Hematopoietic multipotent progenitor cell treated with erythropoietin and hydrocortisone succinate and interleukin-3 and kit ligand, for 8 days (in vitro differentiated cells): ENCODE results near the gene PSTPIP1.

Experiments used
- DNase-seq: peaks from one replicate; pipeline ENCODE4 v3.0.0-alpha.2; 2015

PSTPIP1 gene

GRCh38 chr15:77020348-77021087 is 25.6 kb downstream of the PSTPIP1 start:
- no peak for DNase-seq

- no peak for DNase-seq
Observed at GRCh38 chr15:77021088-77021481, 26.2 kb downstream of the PSTPIP1 start.

- no peak for DNase-seq
Observed at GRCh38 chr15:77021803-77022381, 27.0 kb downstream of the PSTPIP1 start.

GRCh38 chr15:77022646-77023575 is 28.0 kb downstream of the PSTPIP1 start:
- DNase-seq: no peak

GRCh38 chr15:77023576-77024272 is 28.8 kb downstream of the PSTPIP1 start:
- DNase-seq: no peak

GRCh38 chr15:77024273-77025082 is 29.6 kb downstream of the PSTPIP1 start:
- peak; percentile 49 for DNase-seq

GRCh38 chr15:77025083-77025901 is 30.4 kb downstream of the PSTPIP1 start:
- no peak for DNase-seq

- DNase-seq: no peak
Observed at GRCh38 chr15:77025941-77026411, 31.1 kb downstream of the PSTPIP1 start.

GRCh38 chr15:77026501-77027110 is 31.7 kb downstream of the PSTPIP1 start:
- DNase-seq: no peak

- no peak for DNase-seq
Observed at GRCh38 chr15:77027111-77027696, 32.3 kb downstream of the PSTPIP1 start.

- no peak for DNase-seq
Observed at GRCh38 chr15:77027697-77028450, 32.9 kb downstream of the PSTPIP1 start.

GRCh38 chr15:77028451-77029165 is 33.7 kb downstream of the PSTPIP1 start:
- no peak for DNase-seq

GRCh38 chr15:77029166-77030047 is 34.5 kb downstream of the PSTPIP1 start:
- no peak for DNase-seq

GRCh38 chr15:77030048-77030927 is 35.4 kb downstream of the PSTPIP1 start:
- no peak for DNase-seq

- DNase-seq: no peak
Observed at GRCh38 chr15:77030928-77031375, 36.0 kb downstream of the PSTPIP1 start.

GRCh38 chr15:77031376-77032050 is 36.6 kb downstream of the PSTPIP1 start:
- DNase-seq: peak; percentile 20
